Measurements from ENCODE around the gene PTPRT.

DNA sequence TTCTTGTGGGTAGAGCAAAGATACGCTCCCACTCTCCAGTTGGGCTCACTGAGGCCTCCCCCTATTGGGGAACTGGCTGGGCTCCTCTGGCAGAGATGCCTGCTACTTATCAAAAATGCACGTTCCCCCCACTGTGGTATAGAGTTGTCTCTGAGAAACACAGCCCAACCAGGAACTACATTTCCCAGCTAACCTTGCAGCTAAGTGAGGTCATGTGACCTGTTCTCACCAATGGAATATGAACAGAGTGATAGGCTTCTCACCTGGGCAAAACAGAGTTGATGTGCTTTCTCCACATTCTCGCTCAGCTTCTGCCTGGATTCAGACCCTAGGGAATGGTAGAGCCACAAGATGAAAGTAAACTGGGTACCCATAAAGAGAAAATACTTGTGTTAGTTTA is 49.1 kb upstream of the PTPRT start:
- TF ChIP-seq EZH2phosphoT487 (IDR thresholded peaks at IDR 0.05; ENCODE audit: unreplicated experiment) (no peak), POLR2AphosphoS5 (IDR thresholded peaks at IDR 0.05; ENCODE audit: low read depth) (no peak), EZH2 (IDR thresholded peaks at IDR 0.05; ENCODE audit: low read depth, unreplicated experiment) (no peak)
- TF ChIP-seq, protein P1, sequence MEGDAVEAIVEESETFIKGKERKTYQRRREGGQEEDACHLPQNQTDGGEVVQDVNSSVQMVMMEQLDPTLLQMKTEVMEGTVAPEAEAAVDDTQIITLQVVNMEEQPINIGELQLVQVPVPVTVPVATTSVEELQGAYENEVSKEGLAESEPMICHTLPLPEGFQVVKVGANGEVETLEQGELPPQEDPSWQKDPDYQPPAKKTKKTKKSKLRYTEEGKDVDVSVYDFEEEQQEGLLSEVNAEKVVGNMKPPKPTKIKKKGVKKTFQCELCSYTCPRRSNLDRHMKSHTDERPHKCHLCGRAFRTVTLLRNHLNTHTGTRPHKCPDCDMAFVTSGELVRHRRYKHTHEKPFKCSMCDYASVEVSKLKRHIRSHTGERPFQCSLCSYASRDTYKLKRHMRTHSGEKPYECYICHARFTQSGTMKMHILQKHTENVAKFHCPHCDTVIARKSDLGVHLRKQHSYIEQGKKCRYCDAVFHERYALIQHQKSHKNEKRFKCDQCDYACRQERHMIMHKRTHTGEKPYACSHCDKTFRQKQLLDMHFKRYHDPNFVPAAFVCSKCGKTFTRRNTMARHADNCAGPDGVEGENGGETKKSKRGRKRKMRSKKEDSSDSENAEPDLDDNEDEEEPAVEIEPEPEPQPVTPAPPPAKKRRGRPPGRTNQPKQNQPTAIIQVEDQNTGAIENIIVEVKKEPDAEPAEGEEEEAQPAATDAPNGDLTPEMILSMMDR (conservative IDR thresholded peaks at IDR 0.05; ENCODE audit: low read depth in 2 of 2): no peak
